HG03135 (cell line): ENCODE measurements around the gene ZNG1C.
"Not testable (repeated sequence)": the region's sequence is repeated elsewhere in the genome, so short reads cannot be mapped to it uniquely, and the experiment has no call there.

Experiments used
- ATAC-seq: cut with Tn5 transposase; IDR thresholded peaks from one replicate; pipeline ENCODE4 v1.9.1; 2021; ENCODE audit warnings: mild to moderate bottlenecking, moderate library complexity; ENCODE audit not compliant: unreplicated experiment

Gene ZNG1C

GRCh38 chr9:68241683-68242082 is at the start of gene ZNG1C:
Gene ZNG1C (plus strand): TSS chr9:68241983. CDS start chr9:68242032, 49 bp downstream.
- ATAC-seq, result not testable (repeated sequence)

GRCh38 chr9:68242437-68242836 is 654 bp downstream of the ZNG1C start:
- ATAC-seq, result not testable (repeated sequence)

- ATAC-seq, result not testable (repeated sequence)
Observed at GRCh38 chr9:68281041-68281440, 39.3 kb downstream of the ZNG1C start.

- not testable (repeated sequence) for ATAC-seq
Observed at GRCh38 chr9:68302567-68302966, 60.8 kb downstream of the ZNG1C start, which contains the start of gene FOXD4L3. Gene FOXD4L3 (plus strand): TSS chr9:68302867. CDS start chr9:68302952, 85 bp downstream.

GRCh38 chr9:68303771-68304170 is 62.0 kb downstream of the ZNG1C start:
- not testable (repeated sequence) for ATAC-seq

GRCh38 chr9:68304212-68304611 is 62.4 kb downstream of the ZNG1C start:
- ATAC-seq, result not testable (repeated sequence)

GRCh38 chr9:68304777-68305176 is 63.0 kb downstream of the ZNG1C start:
- ATAC-seq, result not testable (repeated sequence)

- not testable (repeated sequence) for ATAC-seq
Observed at GRCh38 chr9:68305680-68306285, 64.0 kb downstream of the ZNG1C start.

- not testable (repeated sequence) for ATAC-seq
Observed at GRCh38 chr9:68306391-68306964, 64.7 kb downstream of the ZNG1C start.

GRCh38 chr9:68307127-68307526 is 65.3 kb downstream of the ZNG1C start:
- not testable (repeated sequence) for ATAC-seq

- ATAC-seq, result not testable (repeated sequence)
Observed at GRCh38 chr9:68307654-68308053, 65.9 kb downstream of the ZNG1C start.

- not testable (repeated sequence) for ATAC-seq
Observed at GRCh38 chr9:68311208-68311607, 69.4 kb downstream of the ZNG1C start.

GRCh38 chr9:68318209-68318608 is 76.4 kb downstream of the ZNG1C start:
- ATAC-seq, result not testable (repeated sequence)

- ATAC-seq, result not testable (repeated sequence)
Observed at GRCh38 chr9:68323749-68324148, 82.0 kb downstream of the ZNG1C start.

GRCh38 chr9:68324518-68324917 is 82.7 kb downstream of the ZNG1C start:
- not testable (repeated sequence) for ATAC-seq

GRCh38 chr9:68329106-68329505 is 87.3 kb downstream of the ZNG1C start:
- ATAC-seq, result not testable (repeated sequence)

- not testable (repeated sequence) for ATAC-seq
Observed at GRCh38 chr9:68330531-68331173, 88.9 kb downstream of the ZNG1C start.

GRCh38 chr9:68332122-68332521 is 90.3 kb downstream of the ZNG1C start:
- ATAC-seq, result not testable (repeated sequence)

GRCh38 chr9:68335935-68336334 is 94.2 kb downstream of the ZNG1C start:
- not testable (repeated sequence) for ATAC-seq

GRCh38 chr9:68336639-68337339 is 95.0 kb downstream of the ZNG1C start:
- ATAC-seq, result not testable (repeated sequence)

- not testable (repeated sequence) for ATAC-seq
Observed at GRCh38 chr9:68338000-68338399, 96.2 kb downstream of the ZNG1C start.
